HG03139 (cell line): ENCODE data around the gene C7orf25.

Source experiments
- ATAC-seq: cut with Tn5 transposase; IDR thresholded peaks from one replicate; pipeline ENCODE4 v1.9.1; 2021; ENCODE audit not compliant: unreplicated experiment

Gene C7orf25

GRCh38 chr7:42880392-42880791, 31.5 kb downstream of the C7orf25 start:
- ATAC-seq = no peak

- no peak for ATAC-seq
Measured at GRCh38 chr7:42878303-42878702, 33.6 kb downstream of the C7orf25 start.

- ATAC-seq = no peak
Measured at GRCh38 chr7:42877862-42878261, 34.0 kb downstream of the C7orf25 start.

- no peak for ATAC-seq
Measured at GRCh38 chr7:42876182-42877068, 35.4 kb downstream of the C7orf25 start.

- peak; percentile 93 for ATAC-seq
Measured at GRCh38 chr7:42869131-42870020, 42.5 kb downstream of the C7orf25 start.

GRCh38 chr7:42868480-42868879, 43.4 kb downstream of the C7orf25 start:
- ATAC-seq = no peak
